GM18951 (cell line): ENCODE results near the gene PXK.

Experiments used
- POLR2A ChIP-seq: IDR thresholded peaks from 4 replicates; pipeline ENCODE4 v1.6.1; 2011; ENCODE audit warnings: mild to moderate bottlenecking; ENCODE audit not compliant: insufficient read length, insufficient read depth; ENCODE audit errors: extremely low read depth
- in situ Hi-C: fragments of 300-500 bp; cut with MboI; formaldehyde crosslinking; loops from one replicate; pipeline ENCODE4 v1.12.0; 2022; ENCODE audit warnings: low sequenced_read_pairs, mixed read lengths, inconsistent platforms; ENCODE audit not compliant: unreplicated experiment

The PXK gene

GRCh38 chr3:58471025-58471887, 138.6 kb downstream of the PXK start:
- TF ChIP-seq POLR2A, result no peak
- in situ Hi-C loops, result no loop called here

GRCh38 chr3:58473275-58473674, 140.6 kb downstream of the PXK start:
- in situ Hi-C loops, result no loop called here
- no peak for TF ChIP-seq POLR2A

DNA sequence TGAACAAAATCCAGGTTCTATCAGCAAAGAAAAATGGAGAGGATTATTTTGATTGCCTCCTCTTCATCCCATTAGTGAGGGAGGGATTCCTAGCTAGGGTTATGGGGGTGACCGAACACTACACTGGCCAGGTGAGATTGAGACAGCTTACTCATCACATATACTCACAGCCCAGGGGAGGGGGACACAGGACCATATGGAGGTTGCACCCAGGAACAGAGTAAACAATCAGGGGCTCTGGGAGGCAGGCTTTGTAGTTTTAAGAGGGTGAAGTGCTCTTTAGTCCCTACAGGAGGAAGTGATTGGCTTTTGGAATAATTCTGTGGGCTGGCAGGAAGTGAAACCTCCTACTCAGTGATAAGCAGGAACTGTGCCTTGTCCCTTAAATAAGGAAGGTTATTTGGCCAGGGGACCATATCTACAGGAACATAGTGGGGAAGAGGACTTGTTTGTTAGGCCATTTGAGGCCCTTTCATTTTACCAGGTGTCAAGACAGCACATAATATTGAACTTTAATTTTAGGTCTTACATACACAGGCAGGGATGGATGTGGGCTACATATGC, 141.7 kb downstream of the PXK start:
- in situ Hi-C loops, result no loop called here
- no peak for TF ChIP-seq POLR2A

- TF ChIP-seq POLR2A, result no peak
- in situ Hi-C loops, result no loop called here
Measured at GRCh38 chr3:58474967-58475578, 142.4 kb downstream of the PXK start.
